Measurements from ENCODE around the gene MORC1.

MORC1 gene

DNA sequence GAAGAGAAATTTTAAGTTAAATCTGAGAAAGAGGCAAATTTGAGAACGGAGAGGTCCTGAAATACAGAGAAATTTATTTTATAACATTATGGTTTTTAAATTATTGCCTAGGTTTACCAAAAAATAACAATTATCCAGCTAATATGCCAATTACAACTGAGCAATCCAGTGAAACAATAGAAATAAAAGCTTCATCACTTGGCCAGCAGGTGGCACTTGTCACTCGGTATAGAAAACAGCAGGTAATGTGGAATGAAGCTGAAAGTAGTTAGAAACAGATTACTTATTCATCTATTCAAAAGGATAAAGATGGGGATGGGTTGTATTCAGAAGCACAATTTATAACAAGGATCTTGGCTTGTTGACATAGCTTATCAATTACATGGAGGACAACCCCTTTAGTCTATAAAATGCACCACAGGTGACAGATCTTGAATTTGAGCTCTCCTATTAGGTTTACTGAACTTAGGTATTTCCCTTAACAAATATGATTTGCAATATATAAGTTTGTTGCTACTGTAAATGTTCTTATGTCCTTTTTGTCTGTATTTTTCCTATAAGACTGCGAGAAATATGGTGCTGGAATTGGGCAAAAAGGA is 94.2 kb downstream of the MORC1 start:
- peak; percentile 16 to 23 for DNase-seq

DNA sequence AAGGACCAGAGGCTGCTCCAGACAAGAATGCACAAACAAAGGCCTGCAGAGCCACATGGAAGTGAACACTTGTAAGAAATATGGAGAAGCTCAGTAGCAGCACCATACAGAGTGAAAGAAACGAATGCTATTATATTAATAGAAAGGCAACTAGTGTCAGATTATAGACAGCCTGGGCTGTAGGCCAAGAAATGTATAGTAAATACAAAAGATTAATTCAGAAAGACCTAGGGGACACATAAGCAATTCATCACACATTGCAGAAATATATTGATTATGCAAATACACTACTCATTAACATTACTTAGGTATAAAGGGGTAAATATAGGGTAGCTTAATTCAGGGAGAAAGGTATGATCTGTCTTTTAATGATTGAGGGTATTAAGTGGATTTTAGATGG is 94.8 kb downstream of the MORC1 start:
- no peak for DNase-seq

GRCh38 chr3:109021556-109021955 is 96.4 kb downstream of the MORC1 start:
- no peak for DNase-seq

DNA sequence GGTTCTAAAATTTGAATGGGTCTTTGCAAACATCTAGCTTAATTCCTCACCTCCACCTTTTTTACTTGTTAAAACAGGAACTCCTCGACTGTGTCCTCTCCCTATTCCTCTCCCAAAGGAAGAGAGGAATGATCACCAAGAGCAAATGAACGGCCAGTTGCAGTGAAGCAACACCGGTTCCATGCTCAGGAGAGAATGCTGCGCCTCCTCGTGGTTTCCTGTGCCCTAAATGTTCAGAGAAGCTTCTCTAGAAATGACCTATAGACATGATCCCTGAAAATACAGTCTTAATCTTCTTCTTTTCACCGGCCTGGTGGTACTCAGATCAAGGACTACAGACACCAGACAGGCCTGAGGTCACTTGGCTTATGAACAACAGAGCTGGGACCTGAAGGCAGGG is 99.1 kb downstream of the MORC1 start:
- no peak for DNase-seq

DNA sequence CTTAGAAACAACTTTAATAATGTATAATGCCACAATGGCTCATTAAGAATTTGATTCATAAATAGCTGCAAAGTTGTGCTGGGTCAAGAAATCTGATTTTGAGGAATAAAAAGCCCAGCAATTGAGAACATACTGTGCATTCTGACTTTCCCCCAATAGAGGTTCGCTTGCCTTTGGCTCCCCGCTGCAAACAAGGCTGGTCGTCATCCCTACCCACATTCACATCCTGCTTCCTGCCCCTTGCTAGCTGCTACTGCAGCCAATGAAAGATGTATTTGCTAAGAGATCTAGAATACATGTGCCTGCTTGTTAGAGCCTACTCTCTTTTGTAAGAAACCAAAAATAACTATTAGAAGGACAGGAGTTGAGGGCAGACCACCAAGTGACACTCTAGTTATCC is 112.5 kb downstream of the MORC1 start:
- no peak for DNase-seq

DNA sequence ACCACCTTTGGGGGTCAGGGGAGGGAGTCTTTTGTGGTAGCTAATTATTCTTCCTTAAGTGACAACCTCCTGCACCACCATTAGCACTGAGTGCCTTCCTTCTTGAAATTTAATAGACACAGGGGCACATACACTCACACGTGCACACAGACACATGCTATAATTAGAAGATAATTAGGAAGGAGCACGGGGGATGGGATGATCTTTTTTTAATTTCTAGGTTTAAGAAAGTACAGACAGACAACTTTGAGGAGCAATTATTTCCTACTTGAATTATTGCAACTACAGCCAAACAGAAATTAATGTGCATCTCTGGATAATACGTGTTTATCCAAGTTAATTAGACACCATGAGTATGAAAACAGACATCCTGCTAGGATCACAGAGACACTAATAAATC is 119.5 kb downstream of the MORC1 start:
- DNase-seq, result no peak

- DNase-seq, result no peak
Observed at GRCh38 chr3:108985844-108986243, 132.1 kb downstream of the MORC1 start.

DNA sequence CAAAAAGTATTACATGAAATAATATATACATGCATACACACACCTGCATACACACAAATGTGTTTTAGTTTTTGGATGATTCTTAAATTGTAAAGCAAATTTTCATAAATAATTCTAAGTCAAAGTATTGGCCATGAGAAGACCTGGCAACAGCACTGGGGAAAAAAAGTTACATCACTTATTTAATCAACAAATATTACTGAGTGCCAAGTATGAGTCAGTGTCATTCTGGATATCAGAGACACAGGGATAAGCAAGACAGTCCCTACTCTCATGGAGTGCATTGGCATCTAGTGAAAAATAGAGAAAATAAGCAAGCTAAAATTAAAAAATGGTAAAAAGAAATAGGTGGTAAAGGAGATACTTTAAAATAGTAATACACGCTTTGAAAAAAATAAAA is 134.9 kb downstream of the MORC1 start:
- DNase-seq, result no peak

DNA sequence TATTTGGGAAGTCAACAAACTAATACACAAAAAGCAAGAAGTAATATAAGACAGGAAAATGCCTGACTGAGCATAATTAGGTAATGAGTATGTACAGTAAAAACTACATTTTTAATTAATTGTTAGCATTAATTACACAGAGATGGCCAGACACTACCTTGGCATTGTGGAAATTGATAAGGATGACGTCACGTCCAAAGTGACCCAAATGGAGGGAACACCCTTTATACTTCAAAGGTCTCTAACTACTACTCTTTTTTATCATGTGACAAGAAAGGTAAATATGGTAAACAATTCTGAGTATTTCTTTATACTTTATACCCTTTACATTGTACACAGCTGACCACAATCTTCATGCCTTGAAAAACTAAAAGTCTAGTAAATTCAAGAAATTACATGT is 141.9 kb downstream of the MORC1 start:
- DNase-seq, result no peak

DNA sequence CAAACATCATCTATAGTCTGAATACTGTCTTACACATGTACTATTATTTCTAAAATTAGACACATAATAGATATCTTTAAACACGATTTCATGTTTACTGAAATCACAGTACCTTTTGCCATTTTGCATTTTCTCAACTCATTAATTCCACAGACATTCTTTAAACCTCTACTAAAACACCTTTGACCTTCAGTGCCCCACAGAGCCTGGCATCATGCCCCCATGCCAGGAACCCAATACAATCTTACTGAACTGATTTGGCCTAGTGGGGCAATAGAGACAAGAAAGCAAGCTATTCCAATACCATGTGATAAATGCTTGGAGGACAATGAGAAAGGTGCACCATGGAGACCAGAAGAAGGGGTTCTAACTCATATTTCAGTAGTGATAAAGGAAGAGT is 144.9 kb downstream of the MORC1 start:
- no peak for DNase-seq

DNA sequence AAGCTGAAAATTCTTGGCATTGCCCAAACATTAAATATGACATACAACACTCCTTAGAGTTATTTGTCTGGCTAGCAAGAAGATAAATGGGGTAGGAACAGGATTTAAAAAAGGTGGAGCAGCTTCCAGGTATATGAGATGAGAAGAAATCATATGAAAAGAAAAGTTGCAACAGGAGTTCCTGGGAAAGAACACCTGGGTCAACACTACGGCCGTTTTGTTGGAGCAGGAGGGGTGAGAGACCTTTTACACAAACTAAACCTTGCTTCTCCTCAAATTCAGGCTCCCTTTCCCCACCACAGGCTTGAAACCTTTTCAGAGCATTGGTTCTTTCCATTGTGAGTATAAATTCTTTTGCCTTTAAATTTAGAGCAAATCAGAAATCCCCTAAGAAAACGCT is 145.5 kb downstream of the MORC1 start:
- no peak for DNase-seq

GRCh38 chr3:108970561-108970960 is 147.4 kb downstream of the MORC1 start:
- no peak for DNase-seq

DNA sequence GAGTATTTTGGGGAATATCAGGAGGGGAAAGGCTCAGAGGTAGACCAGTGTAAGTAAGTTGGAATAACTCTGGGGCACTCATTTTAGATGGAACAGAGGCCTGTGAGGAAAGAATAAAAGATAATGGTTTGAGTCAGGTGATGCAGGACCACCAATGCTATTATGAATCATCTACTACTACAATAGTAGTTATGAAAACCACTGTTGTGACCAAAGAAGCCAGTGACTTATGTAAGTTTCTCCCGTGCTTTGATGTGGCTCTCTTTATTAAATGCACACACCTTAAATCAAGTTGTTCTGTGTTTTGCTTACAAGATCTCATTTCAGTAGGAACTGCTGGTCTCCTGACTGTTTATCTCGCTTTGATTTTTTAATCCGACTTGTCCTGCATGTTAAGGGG is 151.2 kb downstream of the MORC1 start:
- no peak for DNase-seq

DNA sequence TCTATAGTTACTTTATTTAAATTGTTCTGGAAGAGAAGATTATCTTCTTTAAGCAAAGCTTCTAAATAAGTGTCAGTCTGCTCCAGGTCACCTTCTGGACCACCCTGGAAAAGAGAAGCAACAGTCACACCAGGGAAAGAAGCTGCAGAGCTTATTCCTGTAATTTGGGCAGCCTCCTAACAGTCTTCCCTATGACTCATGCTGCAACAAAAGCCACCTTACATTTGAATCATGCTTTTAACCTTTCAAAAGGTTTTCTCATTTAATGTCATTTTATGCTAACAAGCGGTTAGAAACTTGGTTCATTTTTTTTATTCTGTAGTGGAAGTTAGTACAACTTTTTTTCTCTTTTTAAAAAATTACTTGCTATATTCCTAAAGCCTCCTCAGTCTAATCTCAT is 158.9 kb downstream of the MORC1 start:
- DNase-seq, result no peak

DNA sequence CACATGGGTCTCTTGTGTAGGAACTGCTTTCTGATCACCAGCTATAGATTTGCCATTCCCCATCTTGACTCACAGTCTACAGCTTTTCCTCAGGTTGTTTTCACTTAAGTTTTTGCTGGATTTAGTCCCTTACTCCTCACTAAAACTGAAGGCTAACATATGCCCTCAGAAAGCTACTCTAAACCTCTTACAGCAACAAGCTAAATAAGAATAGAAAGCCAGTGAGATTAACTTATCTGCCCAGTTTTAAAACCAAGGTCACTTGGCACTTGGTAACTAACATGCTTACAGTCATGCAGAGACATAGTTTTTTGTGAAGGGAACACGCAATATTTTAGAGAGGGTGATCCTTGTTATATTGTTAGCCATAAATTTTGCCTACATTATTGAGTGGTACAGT is 164.2 kb downstream of the MORC1 start, which contains the start of gene GUCA1C:
Gene GUCA1C, minus strand, starts transcription at position 180 of the 400 bp plus-strand sequence. Its CDS starts 117 bp downstream, at position 63.
- no peak for DNase-seq

- no peak for DNase-seq
Observed at GRCh38 chr3:108953210-108953609, 164.7 kb downstream of the MORC1 start.

DNA sequence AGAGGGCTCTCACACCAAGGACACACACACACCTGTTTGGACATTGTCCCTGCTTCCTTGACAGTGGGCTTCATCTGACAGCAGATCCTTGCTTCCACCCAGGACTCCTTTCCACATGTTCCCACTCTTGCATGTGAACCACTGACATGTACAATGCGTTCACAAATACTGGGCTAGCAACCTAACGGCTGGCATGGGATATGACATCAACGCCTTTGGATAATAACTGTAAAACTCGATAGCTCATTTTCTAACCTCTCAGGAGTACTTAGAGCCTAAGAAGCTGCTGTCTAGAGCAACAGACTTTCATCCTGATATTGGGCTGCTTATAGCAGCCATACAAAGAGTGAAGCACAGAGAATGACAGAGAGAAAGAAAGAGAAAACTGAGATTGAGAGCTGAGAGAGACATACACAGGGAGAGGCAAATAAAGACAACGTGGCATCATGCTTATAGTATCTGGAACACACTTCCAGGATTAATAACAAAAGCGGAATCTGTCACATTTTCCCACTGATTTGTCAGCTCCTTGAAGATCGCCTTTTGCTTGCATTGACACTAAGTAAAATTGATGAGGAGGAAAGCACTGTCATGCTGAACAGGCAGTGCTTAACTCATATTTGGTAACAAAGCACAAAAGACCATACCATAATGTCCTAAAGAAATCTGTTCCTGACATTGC is 166.0 kb downstream of the MORC1 start:
- no peak for DNase-seq

DNA sequence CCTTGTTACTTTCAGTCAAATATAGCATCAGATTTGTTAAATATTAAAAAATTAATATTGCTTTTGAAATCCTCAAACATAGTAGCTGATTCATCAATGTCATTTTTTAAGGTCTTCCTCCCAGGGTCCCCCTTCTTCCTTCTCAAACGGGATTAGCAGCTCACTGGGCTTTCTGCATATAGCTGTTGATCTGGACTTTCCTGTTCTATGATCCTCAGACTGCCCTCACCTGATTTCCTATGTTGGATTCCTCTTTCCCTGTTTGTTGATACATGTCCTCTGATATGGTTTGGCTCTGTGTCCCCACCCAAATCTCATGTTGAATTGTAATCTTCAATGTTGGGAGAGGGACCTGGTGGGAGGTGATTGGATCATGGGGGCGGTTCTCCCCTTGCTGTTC is 170.1 kb downstream of the MORC1 start:
- no peak for DNase-seq

DNA sequence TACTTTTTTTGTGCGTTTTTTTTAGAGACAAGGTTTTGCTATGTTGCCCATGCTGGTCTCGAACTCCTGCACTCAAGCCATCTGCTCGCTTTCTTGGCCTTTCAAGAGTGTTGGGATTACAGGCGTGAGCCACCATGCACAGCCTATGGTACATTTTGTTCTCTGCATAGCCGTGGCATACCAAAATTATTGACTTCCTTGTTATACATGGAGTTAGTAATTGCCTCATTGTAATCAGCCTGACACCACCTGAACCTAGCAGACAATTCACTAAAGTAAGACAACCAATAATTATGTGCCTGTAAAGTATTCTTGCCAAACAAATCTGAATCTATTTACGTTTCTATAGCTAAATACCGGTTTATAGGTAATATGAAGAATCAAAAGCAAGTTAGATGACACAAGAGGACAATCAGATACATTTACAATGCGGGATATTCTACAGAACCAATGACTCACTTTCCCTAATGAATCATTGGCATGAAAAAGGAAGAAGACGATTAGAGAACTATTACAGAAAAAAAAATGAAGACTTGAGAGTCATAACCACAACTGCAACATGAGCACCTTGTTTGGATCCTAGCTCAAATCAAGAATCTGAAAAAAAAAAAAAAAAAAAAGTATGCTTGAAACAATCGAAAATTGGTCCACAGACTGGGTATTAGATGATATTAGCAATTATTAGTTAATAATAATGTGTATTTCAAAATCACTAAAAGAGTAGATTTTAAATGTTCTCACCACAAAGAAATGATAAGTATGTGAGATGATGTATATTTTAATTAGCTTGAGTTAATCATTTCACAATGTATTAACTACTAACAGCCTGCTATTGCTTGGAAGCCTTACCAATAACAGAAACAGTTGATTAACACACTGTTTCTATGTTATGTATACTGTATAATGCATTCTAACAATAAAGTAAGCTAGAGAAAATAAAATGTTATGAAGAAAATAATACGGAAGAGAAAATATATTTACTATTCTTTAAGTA is 171.3 kb downstream of the MORC1 start:
- DNase-seq, result no peak

GRCh38 chr3:108940568-108941263 is 177.2 kb downstream of the MORC1 start:
- DNase-seq, result no peak

DNA sequence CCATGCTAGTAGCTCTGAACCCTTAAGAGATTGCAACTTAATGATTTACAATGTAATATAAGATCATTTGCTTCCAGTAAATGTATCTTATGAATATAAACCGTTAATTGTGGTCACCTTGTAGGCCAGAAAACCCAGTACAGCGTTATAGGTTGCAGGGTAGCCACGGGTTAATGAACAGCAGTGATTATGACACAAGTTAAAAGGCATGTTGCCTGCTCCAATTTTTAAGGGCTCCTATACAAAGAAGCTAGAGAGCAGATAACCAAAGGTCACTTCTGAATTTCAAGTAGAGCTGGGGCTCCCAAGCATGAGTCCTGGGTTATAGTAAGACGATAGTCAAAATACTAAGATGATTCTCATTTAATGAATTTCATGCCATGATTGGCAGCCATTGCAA is 177.8 kb downstream of the MORC1 start:
- no peak for DNase-seq

DNA sequence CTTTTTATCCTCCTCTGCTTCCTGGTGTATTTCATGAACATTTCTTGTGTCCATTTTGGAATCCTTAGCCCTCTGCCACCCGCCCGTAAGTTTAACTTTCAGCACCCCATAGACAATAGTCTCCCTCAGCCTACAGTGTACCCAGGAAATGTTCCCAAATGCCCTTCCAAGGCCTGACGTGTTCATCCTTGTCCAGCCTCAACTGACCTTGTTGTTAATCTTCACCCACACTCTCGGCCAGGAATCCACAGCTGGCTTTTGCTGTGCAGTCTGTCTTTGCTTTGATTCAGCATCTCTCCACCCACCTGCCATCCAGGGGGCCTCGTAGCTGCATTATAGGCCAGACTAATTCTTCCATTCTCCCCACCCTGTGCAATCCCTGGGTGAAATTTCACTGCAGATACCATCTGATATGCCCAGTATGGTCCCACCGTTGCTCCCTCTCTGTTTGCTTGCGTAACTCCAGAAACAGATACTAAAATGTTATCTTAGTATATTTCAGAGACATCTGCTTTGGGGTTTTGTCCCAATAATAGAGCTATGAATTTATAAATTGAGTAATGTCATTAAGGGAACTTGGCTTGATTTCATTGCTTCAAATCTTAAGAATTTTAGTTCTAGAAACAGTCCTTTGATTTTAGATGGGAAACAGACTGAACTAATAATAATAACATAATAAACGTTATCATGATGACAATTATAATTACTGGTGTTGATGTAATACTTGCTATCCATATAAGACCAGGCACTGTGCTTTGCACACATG is 180.8 kb downstream of the MORC1 start:
- DNase-seq, result no peak

Data from NCI-H1930 (cell line).